Neuronal stem cell (in vitro differentiated cells): ENCODE data around the gene CCDC87.
"Not testable (repeated sequence)": the region's sequence is repeated elsewhere in the genome, so short reads cannot be mapped to it uniquely, and the experiment has no call there.

Source experiments
- DNase-seq: peaks from one replicate; pipeline ENCODE4 v3.0.0-alpha.2; 2013; ENCODE audit warnings: low spot score
- H2AFZ ChIP-seq: one replicate; pipeline ENCODE4 v1.6.1; 2013; ENCODE audit warnings: mild to moderate bottlenecking, low read length, inconsistent platforms
- H2AK5ac ChIP-seq: 2 replicates; pipeline ENCODE4 v1.6.1; 2013; ENCODE audit warnings: low read depth, mild to moderate bottlenecking, inconsistent platforms, low read length, moderate library complexity, mixed read lengths
- H2BK120ac ChIP-seq: 2 replicates; pipeline ENCODE4 v1.6.1; 2013; ENCODE audit warnings: low read depth, mild to moderate bottlenecking, inconsistent platforms, low read length, moderate library complexity, mixed read lengths
- H2BK12ac ChIP-seq: one replicate; pipeline ENCODE4 v1.6.1; 2013; ENCODE audit warnings: low read length, inconsistent platforms
- H2BK15ac ChIP-seq: 2 replicates; pipeline ENCODE4 v1.6.1; 2013; ENCODE audit warnings: mild to moderate bottlenecking, low read length, inconsistent platforms, mixed read lengths
- H2BK5ac ChIP-seq: one replicate; pipeline ENCODE4 v1.6.1; 2013; ENCODE audit warnings: inconsistent platforms, mild to moderate bottlenecking, low read length, moderate library complexity
- H3K14ac ChIP-seq: one replicate; pipeline ENCODE4 v1.6.1; 2013; ENCODE audit warnings: low read length, inconsistent platforms
- H3K18ac ChIP-seq: 2 replicates; pipeline ENCODE4 v1.6.1; 2013; ENCODE audit warnings: low read length, inconsistent platforms
- H3K23ac ChIP-seq: 2 replicates; pipeline ENCODE4 v1.6.1; 2013; ENCODE audit warnings: low read depth, mild to moderate bottlenecking, mixed read lengths, low read length, inconsistent platforms; ENCODE audit not compliant: poor library complexity
- H3K27ac ChIP-seq: replicated peaks from 3 replicates; pipeline ENCODE4 v1.5.1; 2013; ENCODE audit warnings: low read length, inconsistent platforms
- H3K27me3 ChIP-seq, 3 experiments: 2 replicates each; pipeline ENCODE4 v1.6.1; 2013; ENCODE audit warnings: low read length in 3 of 3, mild to moderate bottlenecking in 2 of 3, inconsistent platforms in 1 of 3, low read depth in 1 of 3, mixed read lengths in 1 of 3, moderate library complexity in 1 of 3; ENCODE audit not compliant: control insufficient read depth in 3 of 3, insufficient read depth in 3 of 3
- H3K36me3 ChIP-seq, 2 donors: replicated peaks in 1 of 2; 2 replicates each; pipeline ENCODE4 v1.6.1; 2013; ENCODE audit warnings: low read length in 2 of 2; ENCODE audit not compliant: control insufficient read depth in 2 of 2, insufficient read depth in 2 of 2
- H3K4ac ChIP-seq: 2 replicates; pipeline ENCODE4 v1.6.1; 2013; ENCODE audit warnings: inconsistent platforms, mild to moderate bottlenecking, low read length, moderate library complexity
- H3K4me1 ChIP-seq, 2 donors: 1 replicate in 1 of 2; 2 replicates in 1 of 2; pipeline ENCODE4 v1.6.1; 2013; ENCODE audit warnings: low read length in 2 of 2, low read depth in 1 of 2; ENCODE audit not compliant: control insufficient read depth in 2 of 2, insufficient read depth in 1 of 2
- H3K4me2 ChIP-seq: one replicate; pipeline ENCODE4 v1.6.1; 2013; ENCODE audit warnings: mild to moderate bottlenecking, low read length, inconsistent platforms; ENCODE audit not compliant: insufficient read depth, poor library complexity, severe bottlenecking
- H3K4me3 ChIP-seq, 2 donors: 2 replicates each; pipeline ENCODE4 v1.5.1; 2013; ENCODE audit warnings: low read length in 2 of 2, mild to moderate bottlenecking in 2 of 2, inconsistent platforms in 1 of 2, moderate library complexity in 1 of 2
- H3K79me1 ChIP-seq: one replicate; pipeline ENCODE4 v1.6.1; 2013; ENCODE audit warnings: low read depth, mild to moderate bottlenecking, inconsistent platforms, low read length, moderate library complexity
- H3K9ac ChIP-seq: one replicate; pipeline ENCODE4 v1.6.1; 2013; ENCODE audit warnings: mild to moderate bottlenecking, low read depth, low read length, inconsistent platforms; ENCODE audit not compliant: poor library complexity
- H3K9me3 ChIP-seq, 2 donors: replicated peaks in 1 of 2; 2 replicates each; pipeline versions ENCODE3 to v1.6.1; 2013; ENCODE audit warnings: low read length in 2 of 2, mild to moderate bottlenecking in 2 of 2, inconsistent platforms in 1 of 2, low read depth in 1 of 2, mixed read lengths in 1 of 2, moderate library complexity in 1 of 2; ENCODE audit not compliant: control insufficient read depth in 2 of 2, insufficient read depth in 1 of 2
- H4K8ac ChIP-seq: one replicate; pipeline ENCODE4 v1.6.1; 2013; ENCODE audit warnings: low read depth, mild to moderate bottlenecking, inconsistent platforms, low read length, moderate library complexity
- H4K91ac ChIP-seq: one replicate; pipeline ENCODE4 v1.6.1; 2013; ENCODE audit warnings: low read length, low read depth, mild to moderate bottlenecking, inconsistent platforms; ENCODE audit not compliant: poor library complexity
- WGBS, 2 donors: extraction: QIAGEN DNeasy Blood & Tissue Kit; methylation state at CpG; one replicate each; pipeline ENCODE4 v1.1.7; 2013; ENCODE audit warnings: missing lambda C conversion rate in 2 of 2, mixed read lengths in 1 of 2; ENCODE audit not compliant: insufficient read length in 2 of 2, insufficient replicate concordance in 1 of 2; ENCODE audit errors: extremely low coverage in 2 of 2; 5-methylcytosine and 5-hydroxymethylcytosine counted together

The CCDC87 gene

DNA sequence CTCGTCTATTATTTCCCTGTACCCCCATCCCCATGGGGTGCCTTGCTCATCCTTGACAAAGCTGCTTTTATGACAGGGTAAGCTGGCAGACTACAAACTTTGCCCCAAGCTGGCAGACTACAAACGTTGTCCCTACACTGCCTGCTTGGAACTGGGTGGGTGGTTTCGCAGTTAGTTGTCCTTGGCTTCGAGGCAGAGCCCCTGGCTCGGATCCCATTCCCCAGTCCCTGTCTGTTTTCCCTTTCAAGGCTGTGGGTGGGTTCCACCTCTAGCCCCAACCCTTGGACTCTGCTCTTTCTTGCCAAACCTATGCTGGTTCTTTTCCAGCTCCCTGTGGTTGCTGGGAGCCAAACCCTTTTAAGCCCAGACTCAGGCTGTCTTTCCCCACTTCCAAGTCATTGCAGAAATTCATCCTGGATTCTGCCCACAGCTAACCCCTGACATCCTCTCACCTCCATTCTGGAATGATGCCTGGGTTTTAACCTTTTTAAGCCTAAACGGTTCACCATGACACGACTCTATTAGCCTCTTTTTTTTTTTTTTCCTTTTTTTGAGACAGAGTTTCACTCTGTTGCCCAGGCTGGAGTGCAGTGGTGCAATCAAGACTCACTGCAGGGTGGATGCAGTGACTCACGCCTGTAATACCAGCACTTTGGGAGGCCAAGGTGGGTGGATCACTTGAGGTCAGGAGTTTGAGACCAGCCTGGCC lies 14.4 kb upstream of the CCDC87 start:
- Histone ChIP-seq H2BK5ac (no peak overlapping the region), H3K79me1 (no peaks in the 10 kb centered on the region), H4K8ac (no peak overlapping the region), H3K4me2 (no peak overlapping the region), H2BK15ac (no peak overlapping the region), H3K9ac (no peak overlapping the region), H3K23ac (no peak overlapping the region), H3K36me3 (peaks cover 24 to 47% of the 10 kb centered on the region in 2 donors), H4K91ac (no peak overlapping the region), H2AK5ac (no peak overlapping the region), H3K4ac (no peak overlapping the region), H3K27ac (no peak overlapping the region), H2AFZ (no peak overlapping the region), H3K4me3 (no peak overlapping the region), H3K9me3 (peaks cover 0 to 1% of the 10 kb centered on the region in 2 donors), H3K4me1 (peaks cover 0 to 1% of the 10 kb centered on the region in 2 donors), H3K18ac (no peak overlapping the region), H2BK120ac (peak overlapping the region; percentile 67), H3K27me3 (no peaks in the 10 kb centered on the region), H3K14ac (no peak overlapping the region), H2BK12ac (no peak overlapping the region)
- WGBS, 2 donors = no CpG with 5 or more reads among the region's 8 CpGs
- DNase-seq = no peak

- WGBS, 2 donors = no CpG with 5 or more reads among the region's 3 CpGs
- H4K91ac ChIP-seq, H2BK12ac ChIP-seq, H3K4me2 ChIP-seq, H3K18ac ChIP-seq, H2AFZ ChIP-seq, H3K27me3 ChIP-seq, H3K4me1 ChIP-seq, H3K9me3 ChIP-seq, H3K79me1 ChIP-seq, H2BK5ac ChIP-seq, H3K27ac ChIP-seq, H4K8ac ChIP-seq, H3K14ac ChIP-seq, H3K4me3 ChIP-seq, H2AK5ac ChIP-seq, DNase-seq, H2BK15ac ChIP-seq, H3K23ac ChIP-seq, H3K4ac ChIP-seq, H3K9ac ChIP-seq: not testable (repeated sequence)
- Histone ChIP-seq H2BK120ac (peak overlapping the region; percentile 67), H3K36me3 (peaks cover 24 to 53% of the 10 kb centered on the region in 2 donors)
Measured at GRCh38 chr11:66606608-66607007, 13.7 kb upstream of the CCDC87 start.

DNA sequence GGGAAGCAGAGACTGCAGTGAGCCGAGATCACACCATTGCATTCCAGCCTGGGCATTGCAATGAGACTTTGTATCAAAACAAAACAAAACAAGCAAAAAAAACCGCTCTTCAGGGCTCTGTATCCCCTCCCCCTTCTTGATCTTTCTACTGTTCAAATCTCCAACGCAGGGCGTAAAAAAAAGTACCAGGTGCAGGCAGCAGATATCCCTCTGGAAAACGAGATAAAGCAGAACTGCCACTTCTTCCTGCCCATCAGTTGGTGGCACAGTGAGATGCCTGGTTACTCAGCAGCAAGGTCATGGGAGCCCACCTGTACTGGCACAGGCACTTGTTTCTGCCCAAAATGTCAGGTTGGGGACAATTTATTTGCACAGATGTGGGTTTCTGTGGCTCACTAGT lies 11.3 kb upstream of the CCDC87 start:
- Histone ChIP-seq H3K4me1 (peaks cover 0 to 1% of the 10 kb centered on the region in 2 donors), H3K27me3 (no peaks in the 10 kb centered on the region), H4K91ac (no peak overlapping the region), H2BK120ac (no peak overlapping the region), H2BK15ac (no peak overlapping the region), H4K8ac (no peak overlapping the region), H3K18ac (no peak overlapping the region), H2AK5ac (no peak overlapping the region), H2AFZ (no peak overlapping the region), H2BK12ac (no peak overlapping the region), H3K4ac (no peak overlapping the region), H3K4me2 (no peak overlapping the region), H2BK5ac (no peak overlapping the region), H3K14ac (no peak overlapping the region), H3K23ac (no peak overlapping the region), H3K36me3 (peaks cover 34 to 76% of the 10 kb centered on the region in 2 donors), H3K4me3 (no peak overlapping the region), H3K27ac (no peak overlapping the region), H3K9ac (no peak overlapping the region), H3K79me1 (no peaks in the 10 kb centered on the region), H3K9me3 (peaks cover 0 to 1% of the 10 kb centered on the region in 2 donors)
- DNase-seq = no peak
- WGBS, 2 donors = no CpG with 5 or more reads among the region's 5 CpGs

GRCh38 chr11:66603072-66603471 lies 10.2 kb upstream of the CCDC87 start:
- peak overlapping the region; percentile 63 for H3K9ac ChIP-seq
- H3K79me1 ChIP-seq = no peaks in the 10 kb centered on the region
- H2AK5ac ChIP-seq = no peak overlapping the region
- no peak overlapping the region for H2BK15ac ChIP-seq
- H3K27ac ChIP-seq = no peak overlapping the region
- no peak overlapping the region for H2AFZ ChIP-seq
- no peak for DNase-seq
- WGBS, 2 donors = no CpG with 5 or more reads among the region's 6 CpGs
- peaks cover 34 to 82% of the 10 kb centered on the region in 2 donors for H3K36me3 ChIP-seq
- peaks cover 0 to 1% of the 10 kb centered on the region in 2 donors for H3K9me3 ChIP-seq
- no peak overlapping the region for H3K4me3 ChIP-seq
- no peak overlapping the region for H4K8ac ChIP-seq
- no peak overlapping the region for H3K4ac ChIP-seq
- H3K4me2 ChIP-seq = no peak overlapping the region
- no peak overlapping the region for H2BK12ac ChIP-seq
- H2BK5ac ChIP-seq = no peak overlapping the region
- no peaks in the 10 kb centered on the region for H3K27me3 ChIP-seq
- H4K91ac ChIP-seq = no peak overlapping the region
- no peak overlapping the region for H3K23ac ChIP-seq
- no peak overlapping the region for H2BK120ac ChIP-seq
- no peak overlapping the region for H3K18ac ChIP-seq
- H3K4me1 ChIP-seq = peaks cover 0 to 1% of the 10 kb centered on the region in 2 donors
- peak overlapping the region; percentile 91 for H3K14ac ChIP-seq
